CD4-positive, alpha-beta T cell treated with Interleukin-17A for 4 hours (primary cell): Measurements from ENCODE around the gene PCK2.
A peak's percentile ranks its signal among the peaks of the same experiment; 100 is the strongest.

Experiments used
- DNase-seq: peaks from one replicate; pipeline ENCODE4 v3.0.0-alpha.2; 2020; ENCODE audit warnings: mixed read lengths

PCK2 gene

DNA sequence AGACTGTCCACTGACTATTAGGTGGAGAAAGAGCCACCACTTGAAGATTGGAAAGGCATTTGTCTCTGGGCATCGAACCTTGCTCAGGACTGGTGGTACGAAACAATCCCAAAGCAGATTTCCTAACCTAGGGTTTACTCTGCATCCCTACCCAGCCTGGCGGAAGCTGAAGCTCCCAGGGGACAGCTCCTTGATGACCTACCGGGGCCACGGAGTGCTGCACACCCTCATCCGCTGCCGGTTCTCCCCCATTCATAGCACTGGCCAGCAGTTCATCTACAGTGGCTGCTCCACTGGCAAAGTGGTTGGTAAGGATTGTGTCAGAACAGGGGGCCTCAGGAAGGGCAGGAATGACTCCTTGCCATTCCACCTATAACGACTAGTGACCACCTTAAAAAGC lies 27.1 kb downstream of the PCK2 start:
- DNase-seq = no peak

DNA sequence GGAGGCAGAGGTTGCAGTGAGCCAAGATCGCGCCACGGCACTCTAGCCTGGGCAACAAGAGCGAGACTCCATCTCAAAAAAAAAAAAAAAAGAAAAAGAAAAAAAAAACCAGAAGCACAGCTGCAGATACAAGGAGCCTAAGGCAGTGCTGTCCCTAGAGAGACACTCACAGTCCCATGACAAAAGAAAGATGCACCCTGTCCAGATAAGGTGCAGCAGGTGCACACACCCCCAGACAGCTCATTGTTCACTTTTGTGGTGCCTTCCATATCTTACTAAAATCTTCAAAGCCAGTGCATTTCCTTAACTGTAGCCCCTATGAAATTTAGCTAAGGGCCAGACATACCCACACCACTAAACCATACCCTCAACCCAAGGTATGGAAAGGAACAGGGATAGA lies 28.3 kb downstream of the PCK2 start:
- no peak for DNase-seq

DNA sequence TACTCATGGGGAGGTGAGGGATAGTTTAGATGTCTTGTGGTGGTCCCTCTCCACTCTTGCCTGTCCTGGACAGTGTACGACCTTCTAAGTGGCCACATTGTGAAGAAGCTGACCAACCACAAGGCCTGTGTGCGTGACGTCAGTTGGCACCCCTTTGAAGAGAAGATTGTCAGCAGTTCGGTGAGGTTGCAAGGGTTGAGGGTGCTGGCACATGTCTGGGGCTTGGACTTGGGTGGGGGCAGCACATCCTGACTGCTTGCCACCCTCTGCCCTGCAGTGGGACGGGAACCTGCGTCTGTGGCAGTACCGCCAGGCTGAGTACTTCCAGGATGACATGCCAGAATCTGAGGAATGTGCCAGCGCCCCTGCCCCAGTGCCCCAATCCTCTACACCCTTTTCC lies 28.8 kb downstream of the PCK2 start:
- DNase-seq = no peak

DNA sequence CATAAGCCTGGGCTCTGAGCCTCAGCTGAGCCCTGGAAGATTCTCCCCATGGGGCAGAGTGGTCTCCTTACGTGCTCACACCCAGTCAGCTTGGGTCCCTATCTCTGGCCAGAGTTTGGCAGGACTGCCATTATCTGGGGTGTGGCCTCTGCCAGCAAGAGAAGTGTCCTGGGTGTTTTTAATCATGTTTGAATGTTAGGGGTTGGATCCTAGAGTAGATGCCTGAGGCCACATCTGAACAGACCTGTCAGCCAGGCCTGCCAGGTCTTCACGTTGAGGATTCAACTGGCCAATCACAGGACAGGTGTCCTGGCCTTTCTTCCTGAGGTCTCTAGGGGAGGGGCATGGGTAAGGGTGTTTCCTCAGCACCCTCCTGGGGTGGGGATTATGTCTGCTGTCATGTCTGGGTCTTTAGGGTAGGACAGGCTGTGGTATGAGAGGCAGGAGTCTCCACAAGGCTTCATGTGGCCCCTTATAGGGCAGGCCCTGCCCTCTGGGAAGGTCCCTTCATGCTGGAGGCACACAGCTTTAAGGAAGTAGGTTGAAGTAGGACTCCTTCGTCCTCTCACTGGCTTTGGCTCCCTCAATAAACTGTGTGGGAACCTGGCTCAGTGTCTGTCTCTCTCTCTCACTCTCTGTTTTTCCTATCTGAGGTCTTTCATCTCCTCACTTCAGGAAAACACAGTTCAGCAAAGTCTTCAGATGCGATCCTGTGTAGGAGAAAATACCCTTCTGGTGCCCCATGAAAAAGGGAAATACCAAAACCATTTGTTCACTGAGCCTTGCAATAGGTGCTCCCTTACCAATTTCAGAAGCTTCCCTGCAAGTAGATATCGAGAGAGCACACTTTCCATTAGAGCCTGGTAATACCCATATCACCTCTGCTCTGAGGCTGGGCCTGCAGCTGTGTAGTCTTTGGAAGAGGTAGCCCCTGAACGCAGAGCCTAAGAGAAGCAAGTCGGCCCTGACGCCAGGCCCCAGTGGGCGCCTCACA lies 29.6 kb downstream of the PCK2 start:
- no peak for DNase-seq

- no peak for DNase-seq
Measured at GRCh38 chr14:24126939-24127338, 32.8 kb downstream of the PCK2 start.

GRCh38 chr14:24127673-24128072 lies 33.6 kb downstream of the PCK2 start:
- DNase-seq = no peak

DNA sequence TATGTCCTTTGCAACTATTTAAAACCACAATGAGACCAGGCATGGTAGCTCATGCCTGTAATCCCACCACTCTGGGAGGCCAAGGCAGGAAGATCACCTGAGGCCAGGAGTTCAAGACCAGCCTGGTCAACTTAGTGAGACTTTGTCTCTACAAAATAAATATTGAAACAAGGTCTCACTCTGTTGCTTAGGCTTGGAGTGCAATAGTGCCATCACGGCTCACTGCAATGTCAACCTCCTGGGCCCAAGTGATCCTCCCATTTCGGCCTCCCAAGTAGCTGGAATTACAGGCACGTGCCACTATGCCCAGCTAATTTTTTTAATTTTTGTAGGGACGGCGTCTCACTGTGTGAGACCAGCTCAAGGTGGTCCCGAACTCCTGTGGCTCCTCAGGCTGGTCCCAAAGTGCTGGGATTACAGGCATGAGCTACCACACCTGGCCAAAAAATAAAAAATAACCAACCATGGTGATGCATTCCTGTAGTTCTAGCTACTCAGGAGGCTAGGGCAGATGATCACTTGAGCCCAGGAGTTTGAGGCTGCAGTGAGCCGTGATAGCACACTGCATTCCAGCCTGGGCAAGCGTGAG lies 35.4 kb downstream of the PCK2 start:
- no peak for DNase-seq

DNA sequence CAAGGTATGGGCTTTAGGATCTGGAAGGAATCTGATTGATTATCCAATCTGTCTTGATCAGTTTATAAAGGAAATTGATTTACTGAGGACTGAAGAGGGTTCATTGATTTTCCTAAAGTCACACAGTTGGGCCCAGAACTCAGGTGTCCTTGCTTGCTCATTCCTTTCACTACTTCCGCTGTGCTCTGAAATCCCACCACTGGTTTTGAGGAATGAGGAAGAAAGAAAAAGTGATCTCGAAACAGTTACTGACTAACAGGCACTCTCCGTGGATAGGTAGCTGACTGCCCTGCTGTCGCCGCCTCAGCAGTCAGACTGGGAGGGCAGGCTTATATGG lies 36.2 kb downstream of the PCK2 start, which contains the start of gene FITM1:
FITM1 (plus strand) TSS at position 280 of the 337 bp plus-strand sequence. CDS start 905 bp downstream, outside the sequence.
- no peak for DNase-seq

DNA sequence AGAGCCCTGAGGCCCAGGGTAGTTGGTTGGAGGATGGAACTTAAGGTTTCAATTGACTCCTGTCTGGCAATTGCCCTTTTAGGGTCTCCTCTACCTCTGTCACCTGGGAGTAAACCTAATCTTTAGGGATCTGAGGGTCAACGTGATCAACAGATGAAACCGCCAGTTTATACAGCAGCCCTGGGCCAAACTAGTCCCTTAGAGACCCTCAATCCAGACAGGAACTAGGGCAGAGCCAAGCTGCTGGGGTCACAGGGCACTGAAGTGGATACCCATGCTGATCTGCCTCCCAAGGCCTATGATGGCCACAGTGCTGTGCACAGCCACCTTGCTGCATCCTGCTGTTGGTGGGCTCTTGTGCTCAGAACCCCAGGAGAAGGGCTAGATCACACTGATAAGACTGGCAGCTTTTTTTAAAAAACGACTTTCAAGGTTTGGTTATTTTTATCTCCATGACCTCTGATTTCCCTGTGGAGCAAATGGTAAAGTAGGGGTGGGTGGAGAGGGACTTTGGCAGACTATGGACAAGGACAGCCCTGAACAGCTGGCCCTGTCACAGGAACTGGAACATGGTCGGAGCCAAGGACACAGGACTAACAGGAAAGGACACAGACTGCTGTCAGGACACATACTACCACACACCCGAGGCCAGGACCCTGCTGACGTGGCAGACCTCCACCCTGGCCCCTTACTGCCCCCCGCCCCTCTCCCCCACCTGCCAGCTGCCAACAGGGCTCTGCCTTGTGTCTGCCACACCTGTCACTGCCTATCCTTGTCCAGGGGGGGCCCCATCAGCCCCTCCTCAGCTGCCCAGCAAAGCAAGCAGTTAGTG lies 36.8 kb downstream of the PCK2 start:
- DNase-seq = no peak

GRCh38 chr14:24131549-24131966 lies 37.4 kb downstream of the PCK2 start:
- no peak for DNase-seq

DNA sequence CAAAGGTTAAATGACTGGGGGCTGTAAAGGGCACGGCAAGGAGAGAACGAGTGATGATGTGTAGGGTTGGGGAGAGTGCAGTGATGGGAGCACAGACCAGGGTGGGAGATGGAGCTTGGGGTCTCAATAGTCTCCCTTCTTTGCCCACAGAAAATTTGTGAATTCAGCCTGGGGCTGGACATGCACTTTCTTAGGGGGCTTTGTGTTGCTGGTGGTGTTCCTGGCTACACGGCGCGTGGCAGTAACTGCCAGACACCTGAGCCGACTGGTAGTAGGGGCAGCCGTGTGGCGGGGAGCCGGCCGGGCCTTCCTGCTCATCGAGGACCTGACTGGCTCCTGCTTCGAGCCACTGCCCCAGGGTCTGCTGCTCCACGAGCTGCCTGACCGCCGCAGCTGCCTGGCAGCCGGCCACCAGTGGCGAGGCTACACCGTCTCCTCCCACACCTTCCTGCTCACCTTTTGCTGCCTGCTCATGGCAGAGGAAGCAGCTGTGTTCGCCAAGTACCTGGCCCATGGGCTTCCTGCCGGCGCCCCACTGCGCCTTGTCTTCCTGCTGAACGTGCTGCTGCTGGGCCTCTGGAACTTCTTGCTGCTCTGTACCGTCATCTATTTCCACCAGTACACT lies 38.1 kb downstream of the PCK2 start:
- DNase-seq = peak; percentile 74

GRCh38 chr14:24132976-24133375 lies 38.9 kb downstream of the PCK2 start:
- DNase-seq = no peak

DNA sequence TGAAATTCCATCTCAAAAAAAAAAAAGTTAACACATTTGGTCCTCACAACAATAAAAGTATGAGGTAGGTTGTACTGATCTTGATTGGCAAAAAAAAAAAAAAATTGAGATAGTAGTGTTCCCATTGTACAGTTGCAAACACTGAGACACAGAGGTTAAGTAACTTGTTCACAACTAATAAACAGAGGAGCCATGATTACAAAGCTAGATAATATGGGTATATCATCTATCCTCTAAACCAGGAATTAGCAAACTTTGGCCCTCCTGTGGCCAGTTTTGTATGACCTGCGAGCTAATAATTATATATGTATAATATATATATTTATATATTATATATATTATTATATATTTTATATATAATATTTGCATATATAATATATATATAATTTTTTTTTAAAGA lies 39.6 kb downstream of the PCK2 start:
- DNase-seq = no peak

DNA sequence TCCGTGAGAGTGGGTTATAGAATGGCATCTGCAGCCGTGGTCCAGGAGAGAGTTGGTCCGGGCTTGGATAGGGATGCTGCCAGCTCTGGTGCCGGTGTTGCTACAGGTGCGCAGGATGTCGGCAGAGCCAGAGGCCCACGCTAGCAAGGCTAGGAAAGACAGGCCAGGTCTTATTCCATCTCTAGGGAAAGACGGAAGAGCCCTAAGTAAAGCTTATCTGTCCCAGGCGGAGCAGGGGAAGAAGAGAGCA lies 41.4 kb downstream of the PCK2 start:
- DNase-seq = no peak

- DNase-seq = peak; percentile 96
Measured at GRCh38 chr14:24135834-24136683, 41.9 kb downstream of the PCK2 start, which contains the start of gene PSME1. TSS of gene PSME1 (plus strand) at chr14:24136194. CDS start at chr14:24136263, 69 bp downstream.

- peak; percentile 22 for DNase-seq
Measured at GRCh38 chr14:24136684-24137528, 42.8 kb downstream of the PCK2 start.

- no peak for DNase-seq
Measured at GRCh38 chr14:24137529-24138395, 43.7 kb downstream of the PCK2 start.

- no peak for DNase-seq
Measured at GRCh38 chr14:24138396-24139271, 44.5 kb downstream of the PCK2 start.
